ENCODE results near the gene MED14. TPM values are rescaled to one million over a fixed set of nuclear protein-coding genes. Genes with fewer than 3 reads are reported as not detected.
A peak's percentile ranks its signal among the peaks of the same experiment; 100 is the strongest.

Gene MED14
- total and polyA plus RNA-seq, 2 of the 4 experiments (the other 2 are of a cell fraction) = 17.6 to 25.9 TPM

DNA sequence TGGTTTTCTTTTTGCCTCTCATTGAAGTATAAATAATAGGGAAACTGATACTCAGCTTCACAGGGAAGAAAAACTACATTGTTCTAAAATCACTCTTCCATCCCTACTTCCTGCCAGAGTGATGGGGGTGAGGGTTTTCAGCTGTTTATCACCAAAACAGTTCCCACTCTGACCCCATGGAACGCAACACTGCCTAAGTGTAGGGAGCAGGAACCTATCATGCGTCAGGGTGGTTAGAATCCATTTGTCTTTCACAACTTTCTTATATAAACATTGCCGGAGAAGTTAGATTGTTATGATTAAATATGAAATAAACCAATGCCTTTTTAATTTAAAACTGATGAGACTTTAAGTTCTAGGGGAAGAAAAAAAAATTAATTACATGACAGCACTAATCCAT lies 128.0 kb downstream of the MED14 start:
- H4K20me1 ChIP-seq (ENCODE audit: insufficient read depth, low read length) = no peaks in the 10 kb centered on the region
- H3K23ac ChIP-seq (ENCODE audit: low read depth, low read length) = no peak overlapping the region
- H2BK20ac ChIP-seq (ENCODE audit: low read depth, low read length) = no peak overlapping the region
- no peak overlapping the region for H4K91ac ChIP-seq (ENCODE audit: insufficient read depth, low read depth, low read length)
- no TSS peak for BruUV-seq (replicated peaks)
- POLR2A ChIA-PET (ENCODE audit: unreplicated experiment) = no interaction called here
- H4K5ac ChIP-seq (ENCODE audit: low read depth, low read length) = no peak overlapping the region
- H2BK15ac ChIP-seq (ENCODE audit: low read depth, low read length) = no peak overlapping the region
- H3K9me3 ChIP-seq (ENCODE audit: control insufficient read depth, insufficient read depth, low read length) = no peaks in the 10 kb centered on the region
- no peaks in the 10 kb centered on the region for H3K9me1 ChIP-seq (ENCODE audit: insufficient read depth, low read length)
- CTCF ChIA-PET = interaction anchor here (0.8 kb wide), 1 partner anchor 10 kb away, joined by 3 read pairs; no protein-coding TSS in a partner anchor
- H3K4me3 ChIP-seq (ENCODE audit: insufficient read depth, low read depth, low read length) = no peak overlapping the region
- no peak overlapping the region for H2BK120ac ChIP-seq (ENCODE audit: low read depth, low read length)
- dilution Hi-C loops (cut with HindIII; ENCODE audit: low sequenced_read_pairs, unreplicated experiment) (no loop called here), intact Hi-C loops (cut with micrococcal nuclease) (no loop called here), in situ Hi-C loops (cut with MboI; ENCODE audit: low sequenced_read_pairs) (no loop called here)
- no peak overlapping the region for H3K27ac ChIP-seq (ENCODE audit: insufficient read depth, low read length)
- H2AK9ac ChIP-seq (replicated peaks; ENCODE audit: low read depth, low read length, poor library complexity) = no peak overlapping the region
- DNase-seq = peak; percentile 12
- H3K18ac ChIP-seq (ENCODE audit: low read depth, low read length) = no peak overlapping the region
- no peak overlapping the region for H3K56ac ChIP-seq (ENCODE audit: extremely low read depth, insufficient read depth, low read length)
- H4K8ac ChIP-seq (ENCODE audit: low read depth in 2 of 2, low read length in 2 of 2) = no peak overlapping the region
- no peaks in the 10 kb centered on the region for H3K36me3 ChIP-seq (ENCODE audit: control insufficient read depth, insufficient read depth, low read length)
- no peak; the same call in 1 of the 2 replicates for ATAC-seq (ENCODE audit: low read depth)
- H3K4me1 ChIP-seq (ENCODE audit: control insufficient read depth, insufficient read depth, low read length) = no peaks in the 10 kb centered on the region
- no peak overlapping the region for H2AFZ ChIP-seq (replicated peaks; ENCODE audit: low read length, poor library complexity)
- no peaks in the 10 kb centered on the region for H3K79me1 ChIP-seq (ENCODE audit: low read depth in 1 of 2, low read length in 2 of 2)
- TF ChIP-seq RCOR1 (IDR thresholded peaks at IDR 0.05; ENCODE audit: insufficient replicate concordance, low read length) = no peak
- TF ChIP-seq MAZ (IDR thresholded peaks at IDR 0.05; ENCODE audit: borderline replicate concordance, low read depth, low read length) = no peak
- TF ChIP-seq, protein P1, sequence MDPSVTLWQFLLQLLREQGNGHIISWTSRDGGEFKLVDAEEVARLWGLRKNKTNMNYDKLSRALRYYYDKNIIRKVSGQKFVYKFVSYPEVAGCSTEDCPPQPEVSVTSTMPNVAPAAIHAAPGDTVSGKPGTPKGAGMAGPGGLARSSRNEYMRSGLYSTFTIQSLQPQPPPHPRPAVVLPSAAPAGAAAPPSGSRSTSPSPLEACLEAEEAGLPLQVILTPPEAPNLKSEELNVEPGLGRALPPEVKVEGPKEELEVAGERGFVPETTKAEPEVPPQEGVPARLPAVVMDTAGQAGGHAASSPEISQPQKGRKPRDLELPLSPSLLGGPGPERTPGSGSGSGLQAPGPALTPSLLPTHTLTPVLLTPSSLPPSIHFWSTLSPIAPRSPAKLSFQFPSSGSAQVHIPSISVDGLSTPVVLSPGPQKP (IDR thresholded peaks at IDR 0.05; ENCODE audit: borderline replicate concordance, low read depth, low read length) = no peak
- TF ChIP-seq, protein P2, sequence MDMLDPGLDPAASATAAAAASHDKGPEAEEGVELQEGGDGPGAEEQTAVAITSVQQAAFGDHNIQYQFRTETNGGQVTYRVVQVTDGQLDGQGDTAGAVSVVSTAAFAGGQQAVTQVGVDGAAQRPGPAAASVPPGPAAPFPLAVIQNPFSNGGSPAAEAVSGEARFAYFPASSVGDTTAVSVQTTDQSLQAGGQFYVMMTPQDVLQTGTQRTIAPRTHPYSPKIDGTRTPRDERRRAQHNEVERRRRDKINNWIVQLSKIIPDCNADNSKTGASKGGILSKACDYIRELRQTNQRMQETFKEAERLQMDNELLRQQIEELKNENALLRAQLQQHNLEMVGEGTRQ (IDR thresholded peaks at IDR 0.05; ENCODE audit: low read depth, low read length) = no peak
- no peak overlapping the region for H2BK5ac ChIP-seq (ENCODE audit: low read depth, low read length, poor library complexity, severe bottlenecking)
- H3K4me2 ChIP-seq (ENCODE audit: low read depth, low read length) = no peak overlapping the region
- H3K27me3 ChIP-seq (ENCODE audit: control insufficient read depth, insufficient read depth, low read length) = no peaks in the 10 kb centered on the region
- no peak overlapping the region for H2AK5ac ChIP-seq (ENCODE audit: low read depth, low read length)
- no CpG with 5 or more reads among the region's 3 CpGs for WGBS, 2 experiments (ENCODE audit: extremely low coverage in 2 of 2, insufficient read length in 1 of 2)
- no peak overlapping the region for H3K4ac ChIP-seq (ENCODE audit: low read depth, low read length)
- no peak overlapping the region for H3K9ac ChIP-seq (ENCODE audit: low read depth, low read length)
- H3K14ac ChIP-seq (replicated peaks; ENCODE audit: low read depth, low read length) = no peak overlapping the region

Measured in IMR-90 (cell line).